OCI-LY7 (cell line): ENCODE results near the gene GRAMD2A.

ENCODE experiments used
- EZH2phosphoT487 ChIP-seq: fragments of 200-600 bp; sonication (generic); IDR thresholded peaks from 2 replicates; pipeline ENCODE4 v1.6.1; 2018; ENCODE audit warnings: low read depth, borderline replicate concordance, mild to moderate bottlenecking, mixed run types, antibody characterized with exemption, low read length, moderate library complexity, mixed read lengths
- TF ChIP-seq, protein P1 (sequence below): fragments of 200-600 bp; sonication (generic); conservative IDR thresholded peaks from 2 replicates; pipeline ENCODE4 v1.5.1; 2014; ENCODE audit warnings: mild to moderate bottlenecking, antibody characterized with exemption, low read length, moderate library complexity, mixed read lengths

DNA sequence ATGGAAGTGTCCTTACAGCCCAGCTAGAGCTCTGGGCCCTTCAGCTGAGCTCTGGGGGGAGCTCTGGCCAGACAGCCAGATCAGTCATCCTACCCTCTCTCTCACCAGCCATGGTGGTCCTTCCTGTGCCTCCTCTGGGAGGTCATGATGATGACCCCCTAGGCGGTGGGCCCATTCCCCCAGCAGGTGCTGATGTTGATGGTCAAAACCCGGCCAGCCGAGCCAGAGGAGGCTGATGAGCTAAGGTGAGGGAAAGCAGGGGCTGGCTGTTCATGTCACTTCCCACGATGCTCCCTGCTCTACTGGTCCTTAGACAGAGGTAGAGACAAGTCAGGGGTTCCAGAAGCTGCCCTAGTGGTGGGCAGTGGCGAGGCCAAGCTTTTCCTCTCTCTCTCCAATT, 35.0 kb downstream of the GRAMD2A start:
- TF ChIP-seq, protein P1, sequence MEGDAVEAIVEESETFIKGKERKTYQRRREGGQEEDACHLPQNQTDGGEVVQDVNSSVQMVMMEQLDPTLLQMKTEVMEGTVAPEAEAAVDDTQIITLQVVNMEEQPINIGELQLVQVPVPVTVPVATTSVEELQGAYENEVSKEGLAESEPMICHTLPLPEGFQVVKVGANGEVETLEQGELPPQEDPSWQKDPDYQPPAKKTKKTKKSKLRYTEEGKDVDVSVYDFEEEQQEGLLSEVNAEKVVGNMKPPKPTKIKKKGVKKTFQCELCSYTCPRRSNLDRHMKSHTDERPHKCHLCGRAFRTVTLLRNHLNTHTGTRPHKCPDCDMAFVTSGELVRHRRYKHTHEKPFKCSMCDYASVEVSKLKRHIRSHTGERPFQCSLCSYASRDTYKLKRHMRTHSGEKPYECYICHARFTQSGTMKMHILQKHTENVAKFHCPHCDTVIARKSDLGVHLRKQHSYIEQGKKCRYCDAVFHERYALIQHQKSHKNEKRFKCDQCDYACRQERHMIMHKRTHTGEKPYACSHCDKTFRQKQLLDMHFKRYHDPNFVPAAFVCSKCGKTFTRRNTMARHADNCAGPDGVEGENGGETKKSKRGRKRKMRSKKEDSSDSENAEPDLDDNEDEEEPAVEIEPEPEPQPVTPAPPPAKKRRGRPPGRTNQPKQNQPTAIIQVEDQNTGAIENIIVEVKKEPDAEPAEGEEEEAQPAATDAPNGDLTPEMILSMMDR, result no peak
- TF ChIP-seq EZH2phosphoT487, result no peak
